Activated naive CD4-positive, alpha-beta T cell treated with anti-CD3 and anti-CD28 coated beads, Interleukin-2, amount 10 ng/mL, durations not matched to agents 7 days and 5 days (primary cell): ENCODE results near the gene HPCAL4.

ENCODE experiments used
- CTCF ChIA-PET: fragments of 350-600 bp; sonication (Branson Sonifier 250); formaldehyde crosslinking; loops from one replicate; lab custom pipeline; 2021; ENCODE audit warnings: antibody characterized with exemption; lab: Charles Lee
- DNase-seq: peaks from one replicate; pipeline ENCODE4 v3.0.0-alpha.2; 2020
- H3K27ac Mint-ChIP-seq: one replicate; pipeline ENCODE4 v1.8.0; 2021; ENCODE audit warnings: mild to moderate bottlenecking, moderate library complexity, mixed read lengths
- H3K27me3 Mint-ChIP-seq: one replicate; pipeline ENCODE4 v1.8.0; 2021; ENCODE audit warnings: mild to moderate bottlenecking, mixed read lengths
- H3K36me3 Mint-ChIP-seq: one replicate; pipeline ENCODE4 v1.8.0; 2021; ENCODE audit warnings: mixed read lengths
- H3K4me1 Mint-ChIP-seq: one replicate; pipeline ENCODE4 v1.8.0; 2021; ENCODE audit warnings: mixed read lengths
- H3K4me3 Mint-ChIP-seq: one replicate; pipeline ENCODE4 v1.8.0; 2021; ENCODE audit warnings: mild to moderate bottlenecking, moderate library complexity, mixed read lengths
- H3K9me3 Mint-ChIP-seq: one replicate; pipeline ENCODE4 v1.8.0; 2021; ENCODE audit warnings: mixed read lengths

Gene HPCAL4

DNA sequence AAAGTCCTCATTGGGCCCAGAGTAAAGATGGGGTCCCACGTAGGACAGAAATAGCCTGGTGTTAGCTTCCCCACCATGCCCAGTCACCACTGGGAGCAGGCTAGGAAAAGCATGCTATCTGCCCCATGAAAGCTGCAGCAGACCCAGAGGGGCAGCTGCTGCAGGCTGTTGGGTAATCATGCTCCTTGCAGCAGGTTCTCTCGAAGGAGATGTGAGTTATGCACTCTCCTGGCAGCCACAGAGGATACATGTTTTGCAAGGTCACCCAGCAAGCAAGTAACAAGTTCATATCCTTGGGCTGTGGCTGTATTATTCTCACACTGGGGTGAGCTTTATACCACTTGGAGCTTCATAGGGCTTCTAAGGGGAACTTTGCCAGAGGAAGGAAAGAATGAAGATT, 42.7 kb downstream of the HPCAL4 start:
- no peak for DNase-seq
- Mint-ChIP-seq H3K27me3 (peaks cover 31% of the 10 kb centered on the region), H3K4me3 (no peak overlapping the region), H3K27ac (no peak overlapping the region), H3K36me3 (no peaks in the 10 kb centered on the region), H3K4me1 (peaks cover 2% of the 10 kb centered on the region), H3K9me3 (no peaks in the 10 kb centered on the region)
- CTCF ChIA-PET = interaction anchor here (0.7 to 3.1 kb wide), 5 partner anchors 9 to 44 kb away, joined by 3 to 24 read pairs (median 6); no protein-coding TSS in a partner anchor

DNA sequence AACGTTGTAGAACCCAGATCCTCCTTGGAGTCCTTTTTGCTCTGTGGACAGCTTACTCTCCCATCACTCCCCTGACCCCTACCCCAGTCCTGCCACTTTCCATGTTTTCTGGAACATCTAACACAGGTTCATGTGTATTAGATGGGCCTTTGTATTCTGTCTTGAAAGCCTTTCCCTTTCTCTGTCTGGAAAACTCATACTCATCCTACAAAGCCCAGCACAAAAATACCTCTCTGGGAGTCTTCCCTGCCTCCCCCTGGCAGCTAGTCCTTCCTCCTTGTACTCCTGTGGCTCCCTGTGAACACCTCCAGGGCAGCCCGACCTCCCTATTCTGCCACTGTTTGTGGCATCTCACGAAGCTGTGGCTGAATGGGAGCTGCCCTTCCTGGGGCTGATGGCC, 44.0 kb downstream of the HPCAL4 start:
- no peak overlapping the region for H3K4me3 Mint-ChIP-seq
- no peaks in the 10 kb centered on the region for H3K4me1 Mint-ChIP-seq
- H3K36me3 Mint-ChIP-seq = no peaks in the 10 kb centered on the region
- peaks cover 31% of the 10 kb centered on the region for H3K27me3 Mint-ChIP-seq
- no peak overlapping the region for H3K27ac Mint-ChIP-seq
- DNase-seq = no peak
- no peaks in the 10 kb centered on the region for H3K9me3 Mint-ChIP-seq
- CTCF ChIA-PET = interaction anchor here (0.6 to 3.1 kb wide), 6 partner anchors 8 to 79 kb away, joined by 3 to 24 read pairs (median 3); partner anchors contain the start of gene HEYL

DNA sequence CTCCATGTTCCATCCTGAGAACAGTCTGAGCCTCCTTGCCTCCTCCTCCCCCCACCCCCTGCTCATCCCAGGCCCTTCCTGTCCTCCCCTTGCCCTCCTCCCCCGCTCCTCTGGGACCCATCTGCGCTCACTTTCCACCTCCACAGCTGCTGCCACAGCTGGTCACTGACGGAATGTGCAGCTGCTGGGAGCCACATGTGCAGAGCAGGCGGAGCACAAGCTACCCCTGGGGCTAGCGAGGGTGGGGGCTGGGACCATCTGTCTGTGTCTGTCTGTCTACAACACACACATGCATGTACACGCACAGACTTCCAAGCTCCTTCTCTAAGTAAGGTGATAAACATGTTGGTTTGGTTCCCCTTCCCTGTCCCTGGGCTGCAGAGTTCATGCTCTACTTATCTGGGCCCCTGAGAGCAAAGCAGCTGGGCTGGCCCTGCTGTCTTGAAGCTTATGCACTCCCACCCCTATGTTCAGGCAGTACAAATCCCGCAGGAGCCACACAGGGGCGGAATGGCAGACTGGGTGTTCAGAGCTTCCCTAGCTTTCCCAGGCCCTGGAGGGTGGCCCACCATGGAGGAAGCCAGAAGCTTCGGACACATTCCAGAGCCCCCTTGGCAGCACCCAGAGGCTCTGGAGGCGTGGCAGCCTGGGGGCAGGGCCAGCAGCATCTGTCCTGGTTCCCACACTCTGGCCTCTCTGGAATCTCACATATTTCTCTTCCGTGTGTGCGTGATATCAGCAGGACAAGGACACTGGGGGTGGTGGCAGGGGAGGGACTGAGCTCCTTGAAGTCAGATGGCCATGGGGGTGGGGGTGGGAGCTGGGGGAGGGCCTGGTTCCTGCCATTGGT, 44.8 kb downstream of the HPCAL4 start:
- Mint-ChIP-seq H3K27me3 (peaks cover 31% of the 10 kb centered on the region), H3K4me1 (no peaks in the 10 kb centered on the region), H3K27ac (no peak overlapping the region), H3K4me3 (no peak overlapping the region), H3K36me3 (no peaks in the 10 kb centered on the region), H3K9me3 (no peaks in the 10 kb centered on the region)
- no peak for DNase-seq
- CTCF ChIA-PET = interaction anchor here (1.2 to 3.1 kb wide), 3 partner anchors 11 to 40 kb away, joined by 3 to 24 read pairs (median 3); no protein-coding TSS in a partner anchor

DNA sequence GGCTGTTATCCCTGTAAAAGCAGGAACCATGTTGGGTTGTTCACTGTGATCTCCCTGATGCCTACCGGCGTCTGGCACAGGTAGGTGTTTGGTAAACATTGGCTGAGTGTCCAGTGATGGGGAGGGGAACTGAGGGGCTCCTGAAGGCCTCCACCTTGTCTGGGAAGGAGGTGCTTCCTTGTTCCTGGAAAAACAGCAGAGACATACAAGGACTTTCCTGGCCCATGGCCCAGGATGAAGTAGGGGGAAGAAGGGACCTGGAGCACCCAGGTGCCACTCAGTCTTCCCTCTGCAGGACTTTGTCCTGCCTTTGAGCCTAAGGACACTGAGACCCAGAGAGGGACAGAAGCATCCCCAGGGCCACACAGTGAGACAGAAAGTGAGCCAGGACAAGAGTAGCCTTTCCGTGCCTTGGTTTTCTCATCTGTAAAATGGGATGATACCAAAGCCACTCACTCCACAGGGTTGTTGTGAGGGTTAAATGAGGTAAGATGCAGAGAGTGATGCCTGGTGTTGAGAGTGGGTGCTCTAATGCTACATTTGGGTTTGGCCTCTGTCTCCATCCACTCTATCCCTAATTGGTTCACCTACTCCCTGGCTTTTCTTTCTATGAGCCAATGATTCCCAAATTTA, 45.7 kb downstream of the HPCAL4 start:
- Mint-ChIP-seq H3K27me3 (peaks cover 33% of the 10 kb centered on the region), H3K36me3 (no peaks in the 10 kb centered on the region)
- no peak for DNase-seq

DNA sequence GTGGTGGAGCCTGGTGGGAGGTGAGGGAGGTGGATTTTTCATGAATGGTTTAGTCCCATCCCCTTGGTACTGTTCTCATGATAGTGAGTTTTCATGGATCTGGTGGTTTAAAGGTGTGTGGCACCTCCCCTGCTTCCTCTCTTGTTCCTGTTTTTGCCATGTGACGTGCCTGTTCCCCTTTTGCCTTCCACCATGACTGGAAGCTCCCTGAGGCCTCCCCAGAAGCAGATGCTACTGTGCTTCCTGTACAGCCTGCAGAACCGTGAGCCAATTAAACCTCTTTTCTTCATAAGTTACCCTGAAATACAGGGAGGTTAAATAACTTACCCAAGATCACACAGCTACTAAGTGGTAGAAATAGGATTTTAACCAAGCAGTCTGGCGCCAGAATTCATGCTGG, 47.5 kb downstream of the HPCAL4 start:
- no peak overlapping the region for H3K27ac Mint-ChIP-seq
- peaks cover 45% of the 10 kb centered on the region for H3K27me3 Mint-ChIP-seq
- H3K9me3 Mint-ChIP-seq = no peaks in the 10 kb centered on the region
- CTCF ChIA-PET = interaction anchor here (1.0 to 1.3 kb wide), 2 partner anchors 9 to 14 kb away, joined by 3 to 6 read pairs; no protein-coding TSS in a partner anchor
- no peak overlapping the region for H3K4me3 Mint-ChIP-seq
- H3K4me1 Mint-ChIP-seq = peaks cover 2% of the 10 kb centered on the region
- DNase-seq = no peak
- H3K36me3 Mint-ChIP-seq = no peaks in the 10 kb centered on the region

More for the DNA sequence above, 45.7 kb downstream of the HPCAL4 start:
- H3K4me3 Mint-ChIP-seq = no peak overlapping the region
- no peak overlapping the region for H3K27ac Mint-ChIP-seq
- H3K4me1 Mint-ChIP-seq = no peaks in the 10 kb centered on the region
- CTCF ChIA-PET = no interaction called here
- H3K9me3 Mint-ChIP-seq = no peaks in the 10 kb centered on the region

DNA sequence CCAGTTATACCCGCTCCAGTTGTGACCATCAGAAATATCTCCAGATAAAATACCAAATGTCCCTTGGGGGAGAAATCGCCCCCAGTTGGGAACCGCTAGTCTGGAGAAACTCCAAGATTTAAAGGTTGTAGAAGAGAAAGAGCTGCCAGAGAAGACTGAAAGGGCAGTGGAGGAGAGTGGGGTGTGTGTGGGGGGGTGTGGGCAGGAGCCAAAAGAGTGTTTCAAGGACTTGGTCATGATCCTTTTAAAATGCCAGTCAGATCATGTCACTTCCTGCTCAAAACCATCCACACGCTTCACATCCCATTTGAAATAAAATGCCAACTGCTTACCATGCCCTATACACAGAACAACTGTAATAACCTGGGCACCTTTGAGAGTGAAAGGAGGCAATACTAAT, 48.4 kb downstream of the HPCAL4 start:
- no peak overlapping the region for H3K27ac Mint-ChIP-seq
- H3K9me3 Mint-ChIP-seq = no peaks in the 10 kb centered on the region
- no peak overlapping the region for H3K4me3 Mint-ChIP-seq
- CTCF ChIA-PET = interaction anchor here (2.0 kb wide), 1 partner anchor 11 kb away, joined by 4 read pairs; no protein-coding TSS in a partner anchor
- peaks cover 2% of the 10 kb centered on the region for H3K4me1 Mint-ChIP-seq
- no peak for DNase-seq
- H3K27me3 Mint-ChIP-seq = peaks cover 54% of the 10 kb centered on the region
- no peaks in the 10 kb centered on the region for H3K36me3 Mint-ChIP-seq

DNA sequence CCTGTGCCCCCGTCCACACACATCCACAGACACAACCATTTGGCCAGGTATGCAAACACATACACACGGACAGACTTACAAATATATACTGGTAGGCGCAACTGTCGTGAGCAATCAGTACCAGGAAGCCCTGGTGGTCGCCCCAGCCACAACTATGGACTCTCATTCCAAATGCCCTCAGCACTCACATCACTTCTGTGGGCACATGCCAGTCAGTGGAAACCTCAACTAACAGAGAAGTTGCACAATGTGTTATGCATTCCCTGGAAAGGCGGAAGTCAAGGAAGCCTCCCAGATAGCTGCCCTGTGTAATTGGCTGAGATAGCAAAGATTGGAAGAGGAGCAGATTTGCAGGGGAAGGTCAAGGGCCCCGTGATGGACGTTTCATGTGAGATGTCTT, 50.4 kb downstream of the HPCAL4 start:
- Mint-ChIP-seq H3K9me3 (no peaks in the 10 kb centered on the region), H3K4me1 (peaks cover 2% of the 10 kb centered on the region), H3K4me3 (no peak overlapping the region), H3K36me3 (no peaks in the 10 kb centered on the region), H3K27ac (no peak overlapping the region), H3K27me3 (peaks cover 65% of the 10 kb centered on the region)
- DNase-seq = no peak
- CTCF ChIA-PET = interaction anchor here (1.2 to 2.0 kb wide), 3 partner anchors 13 to 31 kb away, joined by 4 read pairs; partner anchors contain the start of gene NT5C1A

DNA sequence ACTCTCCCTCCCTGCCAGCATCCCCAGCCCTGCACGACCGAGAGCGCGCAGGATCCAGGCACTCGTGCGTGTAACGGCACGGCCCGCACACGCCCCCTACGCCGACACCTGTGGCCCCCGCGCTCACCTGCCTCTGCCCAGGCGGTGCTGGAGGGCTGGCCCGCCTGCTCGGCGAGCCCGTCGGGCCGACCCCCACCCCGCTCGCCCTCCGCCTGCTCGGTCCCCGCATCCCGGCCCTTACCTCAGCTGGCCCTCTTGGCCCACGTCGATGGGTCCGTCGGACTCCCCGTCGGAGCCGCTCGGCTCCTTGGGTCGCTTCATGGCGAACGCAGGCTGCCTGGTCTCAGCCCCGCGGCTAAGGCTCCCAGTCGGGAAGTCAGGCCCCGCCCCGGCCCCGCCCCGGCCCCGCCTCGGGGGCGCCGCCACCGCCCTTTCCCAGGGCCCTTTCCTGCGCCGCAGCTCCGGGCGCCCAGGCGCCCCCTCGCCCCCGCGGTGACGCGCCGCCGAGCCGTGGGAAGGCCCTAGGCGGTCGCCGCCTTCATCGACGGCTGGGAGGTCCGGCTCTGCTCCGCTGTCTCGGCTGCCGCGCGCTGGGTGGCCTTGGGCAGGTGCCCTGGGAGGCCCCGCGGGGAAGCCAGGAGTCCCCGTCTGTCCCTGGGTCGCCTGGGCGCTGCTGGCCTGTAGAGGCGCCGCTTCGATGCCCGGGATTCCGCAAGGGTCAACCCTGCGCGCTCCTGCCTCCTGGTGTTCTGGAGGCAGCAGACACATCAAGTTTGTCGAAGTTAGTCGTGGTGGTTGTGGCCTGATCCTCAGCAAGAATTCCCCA, 51.7 kb downstream of the HPCAL4 start, which contains the start of gene HEYL:
Gene HEYL (minus strand): TSS at position 339 of the 826 bp plus-strand sequence. CDS start 18 bp downstream, at position 321.
- peak; percentile 74 for DNase-seq
- H3K36me3 Mint-ChIP-seq = no peaks in the 10 kb centered on the region
- H3K9me3 Mint-ChIP-seq = no peaks in the 10 kb centered on the region
- peaks cover 67% of the 10 kb centered on the region for H3K27me3 Mint-ChIP-seq
- CTCF ChIA-PET = interaction anchor here (0.7 to 1.8 kb wide), 3 partner anchors 8 to 45 kb away, joined by 3 to 4 read pairs (median 4); partner anchors contain the start of gene NT5C1A
- H3K4me3 Mint-ChIP-seq = peak within 1 kb of the TSS; percentile 57
- H3K27ac Mint-ChIP-seq = no peak within 1 kb of the TSS
- H3K4me1 Mint-ChIP-seq = peaks cover 2% of the 10 kb centered on the region

DNA sequence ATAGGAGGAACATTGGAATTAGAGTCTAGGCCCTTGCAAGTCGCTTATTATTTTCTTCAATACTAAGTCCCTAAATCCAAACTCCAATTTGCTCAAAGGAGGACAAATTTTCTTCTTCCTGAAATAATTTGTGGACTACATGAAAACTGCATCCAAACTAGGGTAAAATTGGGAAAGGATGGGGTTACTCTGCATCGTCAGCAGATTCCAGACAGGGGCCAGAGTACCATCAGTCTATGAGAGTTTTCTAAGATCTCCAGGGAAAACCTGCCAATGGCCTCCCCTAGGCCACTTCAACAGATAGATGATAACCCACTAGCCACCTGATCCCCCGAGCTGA, 52.3 kb downstream of the HPCAL4 start:
- Mint-ChIP-seq H3K27ac (no peak overlapping the region), H3K4me1 (peaks cover 2% of the 10 kb centered on the region), H3K4me3 (peak overlapping the region; percentile 57), H3K27me3 (peaks cover 68% of the 10 kb centered on the region), H3K36me3 (no peaks in the 10 kb centered on the region), H3K9me3 (no peaks in the 10 kb centered on the region)
- DNase-seq = no peak
- CTCF ChIA-PET = interaction anchor here (0.7 to 1.0 kb wide), 2 partner anchors 9 to 45 kb away, joined by 3 to 4 read pairs; no protein-coding TSS in a partner anchor

DNA sequence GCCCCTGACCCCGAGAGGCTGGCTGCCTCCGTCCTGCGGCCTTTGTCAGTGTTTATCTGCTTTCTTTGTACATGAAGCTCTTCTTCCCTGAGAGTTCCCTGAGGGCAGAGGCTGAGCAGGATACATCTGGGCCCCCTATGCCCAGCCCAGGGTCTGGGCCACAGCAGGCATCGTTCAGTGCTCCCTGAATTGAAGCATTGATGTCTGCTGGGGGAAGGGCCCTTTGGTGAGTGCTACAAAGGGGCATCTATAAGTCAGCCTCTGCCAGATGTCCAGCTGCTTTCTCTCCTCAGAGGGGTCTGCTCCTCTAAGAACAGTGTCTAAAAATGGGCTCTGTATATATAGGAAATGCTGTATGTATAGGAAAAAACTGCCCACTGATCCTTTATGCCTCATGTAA, 53.9 kb downstream of the HPCAL4 start:
- Mint-ChIP-seq H3K27me3 (peaks cover 70% of the 10 kb centered on the region), H3K4me3 (no peak overlapping the region), H3K9me3 (no peaks in the 10 kb centered on the region), H3K36me3 (no peaks in the 10 kb centered on the region), H3K4me1 (peaks cover 2% of the 10 kb centered on the region), H3K27ac (no peak overlapping the region)
- CTCF ChIA-PET = interaction anchor here (1.0 kb wide), 1 partner anchor 31 kb away, joined by 4 read pairs; no protein-coding TSS in a partner anchor
- DNase-seq = no peak

DNA sequence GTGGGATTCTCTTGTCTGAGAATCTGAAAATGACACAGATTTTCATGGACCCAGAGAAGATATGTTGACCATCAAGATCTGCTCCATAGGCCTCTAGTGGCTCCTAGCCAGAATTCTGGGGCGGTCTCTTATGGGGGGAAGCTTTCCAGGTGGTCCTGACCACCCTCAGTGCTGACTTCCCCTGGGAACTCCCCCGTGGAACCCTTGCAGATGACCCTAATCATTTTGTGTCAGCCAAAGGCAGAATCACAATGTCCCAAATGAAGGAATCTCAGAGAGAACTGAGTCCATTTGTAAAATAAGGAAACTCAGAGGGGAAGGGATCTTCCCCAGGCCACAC, 55.4 kb downstream of the HPCAL4 start:
- H3K27me3 Mint-ChIP-seq = peaks cover 73% of the 10 kb centered on the region
- CTCF ChIA-PET = interaction anchor here (1.0 kb wide), 1 partner anchor 22 kb away, joined by 3 read pairs; no protein-coding TSS in a partner anchor
- H3K4me3 Mint-ChIP-seq = no peak overlapping the region
- no peaks in the 10 kb centered on the region for H3K9me3 Mint-ChIP-seq
- DNase-seq = no peak
- H3K36me3 Mint-ChIP-seq = no peaks in the 10 kb centered on the region
- no peak overlapping the region for H3K27ac Mint-ChIP-seq
- H3K4me1 Mint-ChIP-seq = peaks cover 2% of the 10 kb centered on the region

DNA sequence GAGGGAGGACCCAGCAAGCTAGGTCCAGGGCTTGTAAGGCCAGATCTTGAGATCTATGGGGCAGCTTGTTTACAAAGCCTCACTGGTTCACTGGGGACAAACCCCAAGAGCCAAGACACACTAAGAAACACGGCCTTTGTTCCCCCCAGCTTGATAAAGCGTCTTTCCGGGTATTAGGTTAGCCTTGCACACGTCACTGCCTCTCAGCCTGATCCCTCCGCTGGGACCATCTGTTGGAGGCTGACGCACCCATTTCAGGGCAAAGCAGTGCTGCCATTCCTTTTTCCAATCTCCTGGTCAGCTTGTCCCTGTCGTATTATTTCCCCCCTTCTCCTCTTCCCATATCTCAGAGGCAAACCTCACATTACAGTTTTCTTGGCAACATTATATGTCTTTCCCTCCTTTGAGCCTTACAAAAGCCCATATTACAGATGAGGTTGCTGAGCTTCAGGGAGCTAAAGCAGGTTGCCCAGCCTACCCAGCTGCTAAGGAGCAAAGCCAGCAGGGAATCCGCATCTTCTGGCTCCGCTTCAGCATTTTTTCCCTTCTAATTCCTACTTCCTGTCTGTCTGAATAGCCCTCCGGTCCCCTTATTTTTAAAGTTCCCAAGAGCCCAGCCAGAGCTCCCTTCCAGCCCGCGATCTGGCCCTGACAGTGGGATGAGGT, 55.9 kb downstream of the HPCAL4 start:
- no peaks in the 10 kb centered on the region for H3K9me3 Mint-ChIP-seq
- CTCF ChIA-PET = interaction anchor here (1.0 to 1.1 kb wide), 2 partner anchors 20 to 22 kb away, joined by 3 read pairs; no protein-coding TSS in a partner anchor
- no peak for DNase-seq
- no peak overlapping the region for H3K4me3 Mint-ChIP-seq
- H3K4me1 Mint-ChIP-seq = peaks cover 2% of the 10 kb centered on the region
- H3K27ac Mint-ChIP-seq = no peak overlapping the region
- no peaks in the 10 kb centered on the region for H3K36me3 Mint-ChIP-seq
- H3K27me3 Mint-ChIP-seq = peaks cover 71% of the 10 kb centered on the region

DNA sequence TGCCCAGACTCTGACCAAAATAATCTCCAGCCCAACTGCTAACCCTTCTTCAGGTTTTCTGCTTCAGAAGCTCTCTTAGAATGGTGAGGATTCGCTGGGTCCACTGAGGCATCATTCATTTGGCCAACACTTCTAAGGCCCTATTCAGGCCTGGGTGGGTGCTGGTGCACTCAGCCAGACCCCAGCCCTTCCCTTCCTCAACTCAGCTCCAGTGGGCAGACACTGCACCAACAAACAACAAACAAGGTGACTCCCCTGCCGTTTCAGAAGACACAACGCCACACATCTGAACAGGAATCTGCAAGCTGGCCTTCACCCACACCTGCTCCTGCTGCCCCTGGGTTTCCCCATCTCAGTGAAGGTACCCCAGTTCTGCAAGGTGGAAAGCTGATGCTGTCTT, 57.8 kb downstream of the HPCAL4 start:
- CTCF ChIA-PET = interaction anchor here (1.1 to 1.2 kb wide), 2 partner anchors 15 to 24 kb away, joined by 3 to 4 read pairs; no protein-coding TSS in a partner anchor

More for the DNA sequence above, 57.8 kb downstream of the HPCAL4 start:
- H3K4me1 Mint-ChIP-seq = no peaks in the 10 kb centered on the region
- DNase-seq = no peak
- H3K27ac Mint-ChIP-seq = no peak overlapping the region
- no peak overlapping the region for H3K4me3 Mint-ChIP-seq
- H3K27me3 Mint-ChIP-seq = peaks cover 58% of the 10 kb centered on the region
- no peaks in the 10 kb centered on the region for H3K9me3 Mint-ChIP-seq
- no peaks in the 10 kb centered on the region for H3K36me3 Mint-ChIP-seq
